Measurements from ENCODE around the gene RBM28.

DNA sequence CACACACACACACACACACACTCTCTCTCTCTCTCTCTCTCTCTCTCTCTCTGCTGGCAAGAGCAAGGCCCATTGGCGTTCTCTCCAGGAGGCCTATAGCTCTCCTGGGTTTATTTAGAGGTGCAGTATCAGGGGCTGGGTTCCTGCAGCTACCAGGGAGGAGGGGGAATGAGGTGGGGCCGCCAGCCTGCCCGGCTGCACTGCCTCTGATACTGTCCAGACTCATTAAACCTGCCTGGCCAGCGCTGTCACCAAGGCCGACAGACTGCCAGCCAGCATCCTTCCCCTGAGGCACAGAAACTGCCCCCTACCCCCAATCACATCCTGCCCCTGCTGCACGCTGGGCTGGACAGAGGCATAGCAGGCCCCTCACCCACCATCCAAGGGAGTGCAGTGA, 13.5 kb upstream of the RBM28 start:
- TF ChIP-seq CEBPB (IDR thresholded peaks at IDR 0.05), result no peak
- TF ChIP-seq YY1 (IDR thresholded peaks at IDR 0.05; ENCODE audit: low read depth), result no peak
- TF ChIP-seq NFIC (IDR thresholded peaks at IDR 0.05), result no peak
- TF ChIP-seq MAX (IDR thresholded peaks at IDR 0.05), result no peak
- no peak for TF ChIP-seq REST (IDR thresholded peaks at IDR 0.05; ENCODE audit: low read depth)
- TF ChIP-seq EP300 (IDR thresholded peaks at IDR 0.05; ENCODE audit: borderline replicate concordance), result no peak
- TF ChIP-seq TAF1 (IDR thresholded peaks at IDR 0.05; ENCODE audit: low read depth), result no peak
- TF ChIP-seq TEAD4 (IDR thresholded peaks at IDR 0.05), result no peak
- no peak for TF ChIP-seq RAD21 (IDR thresholded peaks at IDR 0.05; ENCODE audit: low read depth)
- no peak for TF ChIP-seq ZBTB7A (IDR thresholded peaks at IDR 0.05; ENCODE audit: low read depth)
- TF ChIP-seq USF1 (IDR thresholded peaks at IDR 0.05), result no peak
- TF ChIP-seq EGR1 (IDR thresholded peaks at IDR 0.05), result no peak
- no peak for TF ChIP-seq CREB1 (IDR thresholded peaks at IDR 0.05; ENCODE audit: low read depth)
